GM23248 (cell line): Measurements from ENCODE around the gene CD164.

ENCODE experiments used
- EZH2 ChIP-seq: fragments of 200-600 bp; sonication (generic); IDR thresholded peaks from 2 replicates; pipeline ENCODE4 v1.6.1; 2018; ENCODE audit warnings: antibody characterized with exemption, mild to moderate bottlenecking; ENCODE audit not compliant: insufficient read depth, poor library complexity, severe bottlenecking
- EZH2phosphoT487 ChIP-seq: fragments of 200-600 bp; sonication (generic); IDR thresholded peaks from 2 replicates; pipeline ENCODE4 v1.6.1; 2018; ENCODE audit warnings: antibody characterized with exemption, moderate library complexity, mild to moderate bottlenecking, low read depth; ENCODE audit not compliant: insufficient read depth

GRCh38 chr6:109316909-109317308, 65.4 kb downstream of the CD164 start:
- TF ChIP-seq EZH2phosphoT487 (no peak), EZH2 (no peak)
